Measurements from ENCODE around the gene FRRS1L. TPM values are rescaled to one million over a fixed set of nuclear protein-coding genes. Genes with fewer than 3 reads are reported as not detected.

FRRS1L gene
- total RNA-seq, 1 donor from 2014 or later: 0.03 TPM

- Mint-ChIP-seq H3K4me1 (ENCODE audit: unreplicated experiment) (peaks cover 12% of the 10 kb centered on the region), H3K36me3 (ENCODE audit: low read depth, unreplicated experiment) (no peaks in the 10 kb centered on the region), H3K27me3 (ENCODE audit: unreplicated experiment) (no peaks in the 10 kb centered on the region), H3K4me3 (ENCODE audit: unreplicated experiment) (no peak overlapping the region), H3K27ac (ENCODE audit: unreplicated experiment) (no peak overlapping the region), H3K9me3 (ENCODE audit: unreplicated experiment) (no peaks in the 10 kb centered on the region)
- no peak for TF ChIP-seq CTCF (IDR thresholded peaks at IDR 0.05; ENCODE audit: unreplicated experiment)
- DNase-seq (ENCODE audit: low spot score): no peak
Measured at GRCh38 chr9:109086221-109086620, 80.8 kb downstream of the FRRS1L start.

GRCh38 chr9:109085510-109085909, 81.5 kb downstream of the FRRS1L start:
- Mint-ChIP-seq H3K36me3 (ENCODE audit: low read depth, unreplicated experiment) (no peaks in the 10 kb centered on the region), H3K27ac (ENCODE audit: unreplicated experiment) (no peak overlapping the region), H3K9me3 (ENCODE audit: unreplicated experiment) (no peaks in the 10 kb centered on the region), H3K4me3 (ENCODE audit: unreplicated experiment) (no peak overlapping the region), H3K4me1 (ENCODE audit: unreplicated experiment) (peaks cover 12% of the 10 kb centered on the region), H3K27me3 (ENCODE audit: unreplicated experiment) (no peaks in the 10 kb centered on the region)
- DNase-seq (ENCODE audit: low spot score): no peak
- no peak for TF ChIP-seq CTCF (IDR thresholded peaks at IDR 0.05; ENCODE audit: unreplicated experiment)

- Mint-ChIP-seq H3K9me3 (ENCODE audit: unreplicated experiment) (no peaks in the 10 kb centered on the region), H3K4me1 (ENCODE audit: unreplicated experiment) (peaks cover 12% of the 10 kb centered on the region), H3K27ac (ENCODE audit: unreplicated experiment) (no peak overlapping the region), H3K27me3 (ENCODE audit: unreplicated experiment) (no peaks in the 10 kb centered on the region), H3K36me3 (ENCODE audit: low read depth, unreplicated experiment) (no peaks in the 10 kb centered on the region), H3K4me3 (ENCODE audit: unreplicated experiment) (no peak overlapping the region)
- no peak for TF ChIP-seq CTCF (IDR thresholded peaks at IDR 0.05; ENCODE audit: unreplicated experiment)
- DNase-seq (ENCODE audit: low spot score): no peak
Measured at GRCh38 chr9:109083813-109084405, 83.1 kb downstream of the FRRS1L start.

- no peak overlapping the region for H3K4me3 Mint-ChIP-seq (ENCODE audit: unreplicated experiment)
- no peaks in the 10 kb centered on the region for H3K27me3 Mint-ChIP-seq (ENCODE audit: unreplicated experiment)
- no peaks in the 10 kb centered on the region for H3K9me3 Mint-ChIP-seq (ENCODE audit: unreplicated experiment)
- DNase-seq (ENCODE audit: low spot score): no peak
- no peak for TF ChIP-seq CTCF (IDR thresholded peaks at IDR 0.05; ENCODE audit: unreplicated experiment)
- H3K27ac Mint-ChIP-seq (ENCODE audit: unreplicated experiment): peak overlapping the region; percentile 38
- H3K4me1 Mint-ChIP-seq (ENCODE audit: unreplicated experiment): peaks cover 12% of the 10 kb centered on the region
- H3K36me3 Mint-ChIP-seq (ENCODE audit: low read depth, unreplicated experiment): no peaks in the 10 kb centered on the region
Measured at GRCh38 chr9:109083141-109083540, 83.9 kb downstream of the FRRS1L start.

- H3K27me3 Mint-ChIP-seq (ENCODE audit: unreplicated experiment): no peaks in the 10 kb centered on the region
- H3K4me1 Mint-ChIP-seq (ENCODE audit: unreplicated experiment): peaks cover 10% of the 10 kb centered on the region
- H3K9me3 Mint-ChIP-seq (ENCODE audit: unreplicated experiment): no peaks in the 10 kb centered on the region
- H3K4me3 Mint-ChIP-seq (ENCODE audit: unreplicated experiment): no peak overlapping the region
- no peak for DNase-seq (ENCODE audit: low spot score)
- H3K36me3 Mint-ChIP-seq (ENCODE audit: low read depth, unreplicated experiment): no peaks in the 10 kb centered on the region
- TF ChIP-seq CTCF (IDR thresholded peaks at IDR 0.05; ENCODE audit: unreplicated experiment): no peak
- no peak overlapping the region for H3K27ac Mint-ChIP-seq (ENCODE audit: unreplicated experiment)
Measured at GRCh38 chr9:109082091-109082620, 84.9 kb downstream of the FRRS1L start.
